Measurements from ENCODE around the gene SPATA22.

SPATA22 gene

GRCh38 chr17:3418222-3418621 lies 53.4 kb downstream of the SPATA22 start:
- TF ChIP-seq FOXP2 (optimal IDR thresholded peaks at IDR 0.05; ENCODE audit: borderline replicate concordance, extremely low read depth, extremely low read length, insufficient read depth), result no peak
- TF ChIP-seq REST (IDR thresholded peaks at IDR 0.05; ENCODE audit: insufficient read depth in 1 of 2, low read depth in 2 of 2, low read length in 2 of 2), result no peak
- no peak for TF ChIP-seq POLR2AphosphoS5 (IDR thresholded peaks at IDR 0.05; ENCODE audit: low read depth, low read length)
- no peak for TF ChIP-seq SIN3A (IDR thresholded peaks at IDR 0.05; ENCODE audit: borderline replicate concordance, insufficient read depth, low read length)
- no peak for TF ChIP-seq TAF1 (IDR thresholded peaks at IDR 0.05; ENCODE audit: borderline replicate concordance, insufficient read depth, low read length)

- no peak for TF ChIP-seq POLR2AphosphoS5 (IDR thresholded peaks at IDR 0.05; ENCODE audit: low read depth, low read length)
- no peak for TF ChIP-seq FOXP2 (optimal IDR thresholded peaks at IDR 0.05; ENCODE audit: borderline replicate concordance, extremely low read depth, extremely low read length, insufficient read depth)
- TF ChIP-seq TAF1 (IDR thresholded peaks at IDR 0.05; ENCODE audit: borderline replicate concordance, insufficient read depth, low read length), result no peak
- TF ChIP-seq REST (IDR thresholded peaks at IDR 0.05; ENCODE audit: insufficient read depth in 1 of 2, low read depth in 2 of 2, low read length in 2 of 2), result no peak
- TF ChIP-seq SIN3A (IDR thresholded peaks at IDR 0.05; ENCODE audit: borderline replicate concordance, insufficient read depth, low read length), result no peak
Measured at GRCh38 chr17:3415610-3416009, 56.0 kb downstream of the SPATA22 start.

- TF ChIP-seq FOXP2 (optimal IDR thresholded peaks at IDR 0.05; ENCODE audit: borderline replicate concordance, extremely low read depth, extremely low read length, insufficient read depth), result no peak
- TF ChIP-seq REST (IDR thresholded peaks at IDR 0.05; ENCODE audit: insufficient read depth in 1 of 2, low read depth in 2 of 2, low read length in 2 of 2), result no peak
- TF ChIP-seq TAF1 (IDR thresholded peaks at IDR 0.05; ENCODE audit: borderline replicate concordance, insufficient read depth, low read length), result no peak
- TF ChIP-seq POLR2AphosphoS5 (IDR thresholded peaks at IDR 0.05; ENCODE audit: low read depth, low read length), result no peak
- TF ChIP-seq SIN3A (IDR thresholded peaks at IDR 0.05; ENCODE audit: borderline replicate concordance, insufficient read depth, low read length), result no peak
Measured at GRCh38 chr17:3411070-3411469, 60.5 kb downstream of the SPATA22 start, which contains the start of gene OR3A3. OR3A3 (plus strand) TSS chr17:3411370.

- TF ChIP-seq POLR2AphosphoS5 (IDR thresholded peaks at IDR 0.05; ENCODE audit: low read depth, low read length), result no peak
- TF ChIP-seq REST (IDR thresholded peaks at IDR 0.05; ENCODE audit: insufficient read depth in 1 of 2, low read depth in 2 of 2, low read length in 2 of 2), result no peak
- no peak for TF ChIP-seq TAF1 (IDR thresholded peaks at IDR 0.05; ENCODE audit: borderline replicate concordance, insufficient read depth, low read length)
- TF ChIP-seq SIN3A (IDR thresholded peaks at IDR 0.05; ENCODE audit: borderline replicate concordance, insufficient read depth, low read length), result no peak
- TF ChIP-seq FOXP2 (optimal IDR thresholded peaks at IDR 0.05; ENCODE audit: borderline replicate concordance, extremely low read depth, extremely low read length, insufficient read depth), result no peak
Measured at GRCh38 chr17:3401786-3402185, 69.8 kb downstream of the SPATA22 start.

- TF ChIP-seq POLR2AphosphoS5 (IDR thresholded peaks at IDR 0.05; ENCODE audit: low read depth, low read length) (no peak), SIN3A (IDR thresholded peaks at IDR 0.05; ENCODE audit: borderline replicate concordance, insufficient read depth, low read length) (no peak), TAF1 (IDR thresholded peaks at IDR 0.05; ENCODE audit: borderline replicate concordance, insufficient read depth, low read length) (no peak), FOXP2 (optimal IDR thresholded peaks at IDR 0.05; ENCODE audit: borderline replicate concordance, extremely low read depth, extremely low read length, insufficient read depth) (no peak), REST (IDR thresholded peaks at IDR 0.05; ENCODE audit: insufficient read depth in 1 of 2, low read depth in 2 of 2, low read length in 2 of 2) (no peak)
Measured at GRCh38 chr17:3400055-3400454, 71.6 kb downstream of the SPATA22 start.

All from PFSK-1 (cell line).